Activated CD8-positive, alpha-beta memory T cell treated with anti-CD3 and anti-CD28 coated beads, Interleukin-2, amount 50 U/mL, for 24 hours (primary cell): ENCODE measurements around the gene FAM131B.

Experiments used
- DNase-seq: peaks from one replicate; pipeline ENCODE4 v3.0.0-alpha.2; 2020; ENCODE audit errors: extremely low read depth

FAM131B gene

GRCh38 chr7:143322760-143323633 is 39.5 kb downstream of the FAM131B start:
- DNase-seq = no peak

GRCh38 chr7:143321734-143322133 is 40.8 kb downstream of the FAM131B start:
- no peak for DNase-seq

GRCh38 chr7:143321242-143321641 is 41.3 kb downstream of the FAM131B start:
- no peak for DNase-seq

GRCh38 chr7:143320620-143321019 is 41.9 kb downstream of the FAM131B start:
- DNase-seq = no peak

GRCh38 chr7:143318661-143319060 is 43.9 kb downstream of the FAM131B start:
- no peak for DNase-seq

- no peak for DNase-seq
Measured at GRCh38 chr7:143316492-143316891, 46.0 kb downstream of the FAM131B start.

GRCh38 chr7:143315776-143316175 is 46.7 kb downstream of the FAM131B start, which contains the start of gene CLCN1:
Gene CLCN1 (plus strand): TSS chr7:143316111. CDS start chr7:143316213, 102 bp downstream.
- DNase-seq = no peak

GRCh38 chr7:143314127-143314526 is 48.4 kb downstream of the FAM131B start:
- DNase-seq = no peak

GRCh38 chr7:143308632-143309031 is 53.9 kb downstream of the FAM131B start:
- no peak for DNase-seq

- peak; percentile 28 for DNase-seq
Measured at GRCh38 chr7:143305423-143306070, 57.0 kb downstream of the FAM131B start.

- no peak for DNase-seq
Measured at GRCh38 chr7:143304938-143305337, 57.6 kb downstream of the FAM131B start.

- no peak for DNase-seq
Measured at GRCh38 chr7:143303733-143304132, 58.8 kb downstream of the FAM131B start.
